Embryonic facial prominence (tissue), 1 donor: ENCODE measurements around the gene ATRNL1.

Experiments used
- DNase-seq: peaks from one replicate; pipeline ENCODE4 v3.0.0-alpha.2; 2016; ENCODE audit errors: extremely low spot score

The ATRNL1 gene

GRCh38 chr10:115604627-115605026, 511.5 kb downstream of the ATRNL1 start:
- no peak for DNase-seq

GRCh38 chr10:115606086-115606485, 512.9 kb downstream of the ATRNL1 start:
- DNase-seq = no peak

GRCh38 chr10:115606741-115607140, 513.6 kb downstream of the ATRNL1 start:
- DNase-seq = no peak

- DNase-seq = no peak
Measured at GRCh38 chr10:115624448-115624847, 531.3 kb downstream of the ATRNL1 start.

GRCh38 chr10:115628616-115629015, 535.5 kb downstream of the ATRNL1 start:
- no peak for DNase-seq

GRCh38 chr10:115638246-115638645, 545.1 kb downstream of the ATRNL1 start:
- no peak for DNase-seq

- no peak for DNase-seq
Measured at GRCh38 chr10:115649217-115649616, 556.1 kb downstream of the ATRNL1 start.

- no peak for DNase-seq
Measured at GRCh38 chr10:115653473-115653872, 560.3 kb downstream of the ATRNL1 start.

- DNase-seq = no peak
Measured at GRCh38 chr10:115654961-115655360, 561.8 kb downstream of the ATRNL1 start.

- DNase-seq = no peak
Measured at GRCh38 chr10:115657161-115657860, 564.1 kb downstream of the ATRNL1 start.

- DNase-seq = no peak
Measured at GRCh38 chr10:115659616-115660015, 566.5 kb downstream of the ATRNL1 start.

GRCh38 chr10:115660391-115660790, 567.2 kb downstream of the ATRNL1 start:
- DNase-seq = no peak

GRCh38 chr10:115662422-115662821, 569.3 kb downstream of the ATRNL1 start:
- DNase-seq = no peak

- no peak for DNase-seq
Measured at GRCh38 chr10:115665549-115665948, 572.4 kb downstream of the ATRNL1 start.

- DNase-seq = no peak
Measured at GRCh38 chr10:115674496-115674895, 581.3 kb downstream of the ATRNL1 start.

- no peak for DNase-seq
Measured at GRCh38 chr10:115696747-115697146, 603.6 kb downstream of the ATRNL1 start.

GRCh38 chr10:115706026-115706425, 612.9 kb downstream of the ATRNL1 start:
- no peak for DNase-seq

- no peak for DNase-seq
Measured at GRCh38 chr10:115706488-115707076, 613.4 kb downstream of the ATRNL1 start.

GRCh38 chr10:115710136-115710535, 617.0 kb downstream of the ATRNL1 start:
- DNase-seq = no peak

- DNase-seq = no peak
Measured at GRCh38 chr10:115711306-115711705, 618.1 kb downstream of the ATRNL1 start.

GRCh38 chr10:115720121-115720520, 627.0 kb downstream of the ATRNL1 start:
- DNase-seq = no peak

GRCh38 chr10:115727129-115727528, 634.0 kb downstream of the ATRNL1 start:
- DNase-seq = no peak

GRCh38 chr10:115744089-115744488, 650.9 kb downstream of the ATRNL1 start:
- DNase-seq = no peak

GRCh38 chr10:115745943-115746342, 652.8 kb downstream of the ATRNL1 start:
- no peak for DNase-seq
